ENCODE results near the gene ADGRG6. TPM values are rescaled to one million over a fixed set of nuclear protein-coding genes. Genes with fewer than 3 reads are reported as not detected.

ADGRG6 gene
- total and polyA plus RNA-seq, 12 donors = 0.72 to 24.6 (median 5.3) TPM

DNA sequence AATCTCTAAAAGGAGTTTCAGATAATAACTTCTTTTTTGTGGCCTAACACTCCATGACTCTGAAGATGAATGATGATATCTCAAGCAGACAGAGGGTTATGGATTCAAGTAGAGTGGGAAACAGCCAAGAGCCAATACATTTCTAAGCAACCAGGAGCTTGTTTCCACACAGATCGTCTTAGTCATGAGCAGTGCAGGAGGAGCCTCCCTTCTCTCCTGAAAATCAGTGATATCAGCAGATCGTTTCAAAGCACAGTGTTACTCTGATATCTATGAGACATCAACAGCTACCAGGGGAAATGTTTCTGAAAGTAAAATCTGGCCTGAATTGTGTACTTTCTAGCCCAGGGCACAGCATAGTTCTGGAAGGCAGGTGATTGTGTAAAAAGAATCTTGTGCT is 11.5 kb downstream of the ADGRG6 start:
- DNase-seq = no peak
- Histone ChIP-seq H3K9me3 (replicated peaks in 1 of 3) (peaks cover 0 to 2% (median 0%) of the 10 kb centered on the region in 3 donors), H3K27me3 (no peaks in the 10 kb centered on the region), H3K27ac (no peak overlapping the region), H3K4me3 (no peak overlapping the region), H3K36me3 (replicated peaks in 1 of 2) (no peaks in the 10 kb centered on the region), H3K4me1 (replicated peaks in 1 of 2) (no peaks in the 10 kb centered on the region)
- intact Hi-C loops (cut with DNase I) = no loop called here
- TF ChIP-seq, protein P1, sequence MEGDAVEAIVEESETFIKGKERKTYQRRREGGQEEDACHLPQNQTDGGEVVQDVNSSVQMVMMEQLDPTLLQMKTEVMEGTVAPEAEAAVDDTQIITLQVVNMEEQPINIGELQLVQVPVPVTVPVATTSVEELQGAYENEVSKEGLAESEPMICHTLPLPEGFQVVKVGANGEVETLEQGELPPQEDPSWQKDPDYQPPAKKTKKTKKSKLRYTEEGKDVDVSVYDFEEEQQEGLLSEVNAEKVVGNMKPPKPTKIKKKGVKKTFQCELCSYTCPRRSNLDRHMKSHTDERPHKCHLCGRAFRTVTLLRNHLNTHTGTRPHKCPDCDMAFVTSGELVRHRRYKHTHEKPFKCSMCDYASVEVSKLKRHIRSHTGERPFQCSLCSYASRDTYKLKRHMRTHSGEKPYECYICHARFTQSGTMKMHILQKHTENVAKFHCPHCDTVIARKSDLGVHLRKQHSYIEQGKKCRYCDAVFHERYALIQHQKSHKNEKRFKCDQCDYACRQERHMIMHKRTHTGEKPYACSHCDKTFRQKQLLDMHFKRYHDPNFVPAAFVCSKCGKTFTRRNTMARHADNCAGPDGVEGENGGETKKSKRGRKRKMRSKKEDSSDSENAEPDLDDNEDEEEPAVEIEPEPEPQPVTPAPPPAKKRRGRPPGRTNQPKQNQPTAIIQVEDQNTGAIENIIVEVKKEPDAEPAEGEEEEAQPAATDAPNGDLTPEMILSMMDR (IDR thresholded peaks at IDR 0.05) = no peak
- TF ChIP-seq POLR2A (IDR thresholded peaks at IDR 0.05) = no peak
- WGBS, 4 donors = 24 to 40% (median 26%) methylated on average over 2 of the region's 2 CpGs

DNA sequence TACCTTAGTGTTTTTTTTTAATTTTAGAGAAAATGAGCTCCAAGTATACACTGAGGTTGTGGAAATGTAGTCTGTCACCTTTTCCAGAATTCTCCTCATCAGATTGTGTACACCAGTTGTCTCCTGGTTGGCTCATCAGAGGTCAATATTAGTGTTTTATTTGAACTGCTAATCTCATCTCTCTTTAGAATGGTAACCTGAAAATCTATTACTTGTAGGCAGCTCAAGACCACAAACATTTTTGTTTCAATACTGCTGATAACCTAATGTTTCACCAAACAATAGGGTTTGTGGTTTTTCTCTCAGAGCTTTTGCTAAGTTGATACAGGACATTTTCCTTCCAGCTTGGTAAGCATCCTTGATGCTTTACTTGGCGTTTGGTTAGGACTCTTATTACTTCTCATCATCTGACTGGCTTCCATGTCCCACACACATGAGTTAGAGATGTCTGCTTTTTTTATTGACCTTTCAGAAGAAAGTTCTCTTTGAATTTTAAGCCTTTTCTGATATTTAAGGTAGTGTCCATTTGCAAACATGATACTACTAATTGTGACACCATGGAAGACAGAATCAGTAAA is 15.1 kb downstream of the ADGRG6 start:
- no peaks in the 10 kb centered on the region for H3K27me3 ChIP-seq
- intact Hi-C loops (cut with DNase I) = no loop called here
- no peaks in the 10 kb centered on the region for H3K4me1 ChIP-seq (replicated peaks in 1 of 2)
- no peak overlapping the region for H3K4me3 ChIP-seq
- DNase-seq = no peak
- no peak for TF ChIP-seq POLR2A (IDR thresholded peaks at IDR 0.05)
- TF ChIP-seq, protein P1 (IDR thresholded peaks at IDR 0.05) = no peak
- no peak overlapping the region for H3K27ac ChIP-seq
- H3K36me3 ChIP-seq (replicated peaks in 1 of 2) = no peaks in the 10 kb centered on the region
- no peaks in the 10 kb centered on the region for H3K9me3 ChIP-seq (replicated peaks in 1 of 3)
- WGBS, 4 donors = 75 to 83% (median 81%) methylated on average over 1 of the region's 1 CpG

DNA sequence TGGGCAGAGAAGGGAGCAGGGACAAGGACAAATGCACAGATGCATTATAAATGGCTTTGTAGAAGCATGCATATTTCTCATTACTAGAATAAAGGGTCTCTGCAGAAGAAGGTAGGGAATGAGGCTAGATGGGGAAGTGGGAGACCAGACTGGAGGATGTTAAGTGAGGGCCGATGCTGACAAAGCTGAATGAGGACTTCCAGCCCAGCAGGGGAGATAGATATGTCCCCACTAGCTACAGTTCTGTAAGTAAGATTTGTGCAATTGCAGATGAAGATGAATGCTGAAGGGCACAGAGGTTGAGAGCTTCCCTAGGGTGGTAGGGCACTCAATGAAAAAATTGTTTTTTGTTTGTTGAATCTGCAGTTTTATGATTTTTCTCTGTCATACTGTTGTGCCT is 16.9 kb downstream of the ADGRG6 start:
- H3K27me3 ChIP-seq = no peaks in the 10 kb centered on the region
- 63 to 77% (median 68%) methylated on average over 1 of the region's 1 CpG for WGBS, 4 donors
- intact Hi-C loops (cut with DNase I) = no loop called here
- no peak overlapping the region for H3K4me3 ChIP-seq
- TF ChIP-seq, protein P1 (IDR thresholded peaks at IDR 0.05) = no peak
- TF ChIP-seq POLR2A (IDR thresholded peaks at IDR 0.05) = no peak
- H3K27ac ChIP-seq = no peak overlapping the region
- H3K4me1 ChIP-seq (replicated peaks in 1 of 2) = no peaks in the 10 kb centered on the region
- no peaks in the 10 kb centered on the region for H3K9me3 ChIP-seq (replicated peaks in 1 of 3)
- peak in 1 of 7 donors; percentile 2 for DNase-seq
- no peaks in the 10 kb centered on the region for H3K36me3 ChIP-seq (replicated peaks in 1 of 2)

DNA sequence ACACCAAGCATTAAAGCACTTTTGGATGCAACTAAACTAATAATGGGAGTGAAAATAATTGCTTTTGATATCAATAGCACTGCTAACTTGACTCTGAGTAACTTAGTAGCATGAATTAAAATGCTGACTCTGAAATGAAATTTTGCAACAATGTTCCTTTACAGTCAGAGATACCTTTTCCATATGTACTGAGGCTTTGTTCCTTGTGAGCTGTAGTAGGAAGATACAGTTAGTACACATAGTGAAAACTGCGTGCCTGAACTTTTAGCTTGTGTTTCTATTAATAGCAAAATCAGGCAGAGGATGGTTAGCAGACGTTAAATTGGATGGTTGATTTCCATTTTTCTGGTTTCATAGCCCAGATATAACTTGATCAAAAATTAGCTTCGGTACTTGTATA is 18.6 kb downstream of the ADGRG6 start:
- H3K4me1 ChIP-seq (replicated peaks in 1 of 2) = no peaks in the 10 kb centered on the region
- no peaks in the 10 kb centered on the region for H3K36me3 ChIP-seq (replicated peaks in 1 of 2)
- H3K27me3 ChIP-seq = no peaks in the 10 kb centered on the region
- 59 to 66% (median 62%) methylated on average over 3 of the region's 3 CpGs for WGBS, 4 donors
- no peak overlapping the region for H3K4me3 ChIP-seq
- H3K27ac ChIP-seq = no peak overlapping the region
- no peaks in the 10 kb centered on the region for H3K9me3 ChIP-seq (replicated peaks in 1 of 3)
- intact Hi-C loops (cut with DNase I) = no loop called here
- DNase-seq = no peak
- TF ChIP-seq POLR2A (IDR thresholded peaks at IDR 0.05) = no peak
- TF ChIP-seq, protein P1 (IDR thresholded peaks at IDR 0.05) = no peak
